Esophagus muscularis mucosa (tissue), 4 donors: Measurements from ENCODE around the gene MX1. TPM values are rescaled to one million over a fixed set of nuclear protein-coding genes. Genes with fewer than 3 reads are reported as not detected.
A peak's percentile ranks its signal among the peaks of the same experiment; 100 is the strongest.
"Not testable (repeated sequence)": the region's sequence is repeated elsewhere in the genome, so short reads cannot be mapped to it uniquely, and the experiment has no call there.

Experiments
- DNase-seq: peaks from one replicate; pipeline ENCODE4 v3.0.0-alpha.2; 2017; ENCODE audit errors: extremely low spot score
- H3K27ac ChIP-seq, 4 donors: fragments of 200-600 bp; sonication (generic); replicated peaks in 1 of 4; 1 replicate in 3 of 4; 2 replicates in 1 of 4; pipeline ENCODE4 v1.5.1; 2016 to 2019; ENCODE audit warnings: mild to moderate bottlenecking in 1 of 4
- H3K27me3 ChIP-seq, 4 donors: fragments of 200-600 bp; sonication (generic); one replicate each; pipeline versions ENCODE4 v1.5.1 to v1.6.0; 2016 to 2019
- H3K36me3 ChIP-seq, 4 donors: fragments of 200-600 bp; sonication (generic); one replicate each; pipeline ENCODE4 v1.5.1; 2016 to 2019
- H3K4me1 ChIP-seq, 4 donors: fragments of 200-600 bp; sonication (generic); one replicate each; pipeline ENCODE4 v1.5.1; 2016 to 2019
- H3K4me3 ChIP-seq, 4 donors: fragments of 200-600 bp; sonication (generic); 1 replicate in 2 of 4; 2 replicates in 2 of 4; pipeline ENCODE4 v1.5.1; 2016 to 2019; ENCODE audit warnings: mild to moderate bottlenecking in 4 of 4, moderate library complexity in 1 of 4
- H3K9me3 ChIP-seq, 4 donors: fragments of 200-600 bp; sonication (generic); 1 replicate in 3 of 4; 2 replicates in 1 of 4; pipeline ENCODE4 v1.5.1; 2016 to 2019
- EP300 ChIP-seq: sonication (generic); formaldehyde crosslinking; IDR thresholded peaks from one replicate; pipeline ENCODE4 v1.6.1; 2017; ENCODE audit warnings: antibody characterized with exemption
- POLR2A ChIP-seq: fragments of 450-650 bp; IDR thresholded peaks from one replicate; pipeline ENCODE4 v1.6.1; 2017; ENCODE audit warnings: antibody characterized with exemption, moderate library complexity, mild to moderate bottlenecking, low read depth
- POLR2AphosphoS5 ChIP-seq, 2 donors: sonication (generic); formaldehyde crosslinking; IDR thresholded peaks; one replicate each; pipeline ENCODE4 v1.6.1; 2017; ENCODE audit warnings: antibody characterized with exemption in 2 of 2
- WGBS: methylation state at CpG from one replicate; pipeline ENCODE4 v1.1.5; 2018; 5-methylcytosine and 5-hydroxymethylcytosine counted together
- intact Hi-C: fragments of 100-400 bp; cut with DNase I; formaldehyde crosslinking; loops from one replicate; pipeline ENCODE4 v1.15.1; 2023
- total RNA-seq, 4 donors: library from RNA; depleted of rRNA; stranded (reverse); fragments of >200 nt; gene quantifications; one replicate each; pipeline versions ENCODE4 v1.1.0 to v1.2.1, GENCODE V29; 2016
- TF ChIP-seq, protein P1 (sequence below), 3 experiments: fragments of 200-600 bp in 2 of 3; fragments of 450-650 bp in 1 of 3; sonication (generic) in 2 of 3; IDR thresholded peaks; one replicate each; pipeline ENCODE4 v1.5.1; 2017 to 2019; ENCODE audit warnings: antibody characterized with exemption in 3 of 3, mild to moderate bottlenecking in 2 of 3, moderate library complexity in 1 of 3

Gene MX1
- total RNA-seq, 4 donors from 2014 or later, result 13.8 to 34.6 (median 22.2) TPM

DNA sequence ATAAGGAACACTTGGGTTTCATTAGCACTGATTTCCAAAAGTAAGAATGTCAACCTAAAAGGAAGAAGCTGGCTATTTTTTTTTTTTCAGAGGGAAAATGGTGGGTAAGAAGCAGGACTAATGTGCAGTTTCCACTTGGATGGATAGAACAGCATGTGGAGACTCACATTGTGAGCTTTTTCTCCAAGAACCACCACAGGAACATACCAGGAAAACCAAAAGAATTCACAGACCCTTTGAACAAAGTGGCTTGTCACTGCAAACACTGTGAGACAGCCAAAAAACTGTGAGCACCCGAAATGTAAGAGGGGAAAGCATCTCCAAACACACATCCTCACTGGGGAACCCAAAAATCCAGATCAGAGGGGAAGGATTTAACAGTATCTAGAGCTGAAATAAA, 15.7 kb upstream of the MX1 start:
- Histone ChIP-seq H3K4me1 (no peaks in the 10 kb centered on the region), H3K9me3 (peaks cover 0 to 11% (median 4%) of the 10 kb centered on the region in 4 donors), H3K4me3 (no peak overlapping the region), H3K27ac (no peak overlapping the region), H3K27me3 (peaks cover 0 to 8% (median 0%) of the 10 kb centered on the region in 4 donors), H3K36me3 (peaks cover 0 to 40% (median 25%) of the 10 kb centered on the region in 4 donors)
- DNase-seq, result no peak
- WGBS, result 61% methylated on average over 1 of the region's 1 CpG
- no peak for TF ChIP-seq POLR2A
- no peak for TF ChIP-seq EP300
- TF ChIP-seq, protein P1, sequence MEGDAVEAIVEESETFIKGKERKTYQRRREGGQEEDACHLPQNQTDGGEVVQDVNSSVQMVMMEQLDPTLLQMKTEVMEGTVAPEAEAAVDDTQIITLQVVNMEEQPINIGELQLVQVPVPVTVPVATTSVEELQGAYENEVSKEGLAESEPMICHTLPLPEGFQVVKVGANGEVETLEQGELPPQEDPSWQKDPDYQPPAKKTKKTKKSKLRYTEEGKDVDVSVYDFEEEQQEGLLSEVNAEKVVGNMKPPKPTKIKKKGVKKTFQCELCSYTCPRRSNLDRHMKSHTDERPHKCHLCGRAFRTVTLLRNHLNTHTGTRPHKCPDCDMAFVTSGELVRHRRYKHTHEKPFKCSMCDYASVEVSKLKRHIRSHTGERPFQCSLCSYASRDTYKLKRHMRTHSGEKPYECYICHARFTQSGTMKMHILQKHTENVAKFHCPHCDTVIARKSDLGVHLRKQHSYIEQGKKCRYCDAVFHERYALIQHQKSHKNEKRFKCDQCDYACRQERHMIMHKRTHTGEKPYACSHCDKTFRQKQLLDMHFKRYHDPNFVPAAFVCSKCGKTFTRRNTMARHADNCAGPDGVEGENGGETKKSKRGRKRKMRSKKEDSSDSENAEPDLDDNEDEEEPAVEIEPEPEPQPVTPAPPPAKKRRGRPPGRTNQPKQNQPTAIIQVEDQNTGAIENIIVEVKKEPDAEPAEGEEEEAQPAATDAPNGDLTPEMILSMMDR (IDR thresholded peaks at IDR 0.05), result no peak
- TF ChIP-seq POLR2AphosphoS5 (IDR thresholded peaks at IDR 0.05), result no peak
- intact Hi-C loops, result no loop called here

DNA sequence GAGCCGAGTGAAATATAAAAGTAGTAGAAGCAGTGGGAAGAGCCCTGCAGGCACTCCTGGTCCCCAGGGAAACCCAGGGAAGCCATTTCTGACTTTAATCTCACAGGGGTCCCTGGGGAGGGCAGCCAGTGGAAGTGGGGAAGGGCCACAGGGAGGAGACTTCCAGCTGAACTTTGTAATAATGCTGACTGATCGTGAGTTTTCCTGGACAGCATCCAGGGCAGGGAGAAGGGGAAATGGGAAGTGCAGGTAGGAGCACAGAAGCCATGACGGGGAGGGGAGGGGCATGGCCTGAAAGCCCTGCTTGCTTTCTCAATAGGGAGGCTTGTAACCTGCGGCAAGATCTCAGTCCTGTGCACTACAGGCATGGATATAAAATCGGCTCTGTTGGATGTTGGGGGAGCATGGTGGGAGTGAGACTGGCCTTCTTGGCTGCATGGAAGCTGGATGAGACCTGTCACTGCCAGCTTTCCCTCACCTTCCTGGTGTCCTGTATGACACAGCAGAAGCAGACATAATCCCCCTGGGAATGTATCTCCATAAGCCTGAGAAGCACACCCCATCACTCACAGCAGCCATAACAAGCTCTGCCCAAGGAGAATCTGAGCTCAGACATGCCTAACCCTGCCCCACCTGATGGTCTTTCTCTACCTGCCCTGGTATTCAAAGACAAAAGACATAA, 15.1 kb upstream of the MX1 start:
- Histone ChIP-seq H3K36me3 (peaks cover 0 to 37% (median 25%) of the 10 kb centered on the region in 4 donors), H3K27ac (no peak overlapping the region), H3K4me3 (no peak overlapping the region), H3K9me3 (peaks cover 0 to 11% (median 4%) of the 10 kb centered on the region in 4 donors), H3K27me3 (peaks cover 0 to 8% (median 0%) of the 10 kb centered on the region in 4 donors), H3K4me1 (no peaks in the 10 kb centered on the region)
- intact Hi-C loops, result no loop called here
- peak; percentile 53 for DNase-seq
- TF ChIP-seq EP300 (no peak), POLR2A (no peak), POLR2AphosphoS5 (IDR thresholded peaks at IDR 0.05) (no peak)
- TF ChIP-seq, protein P1 (IDR thresholded peaks at IDR 0.05), result no peak
- 66% methylated on average over 4 of the region's 5 CpGs for WGBS

DNA sequence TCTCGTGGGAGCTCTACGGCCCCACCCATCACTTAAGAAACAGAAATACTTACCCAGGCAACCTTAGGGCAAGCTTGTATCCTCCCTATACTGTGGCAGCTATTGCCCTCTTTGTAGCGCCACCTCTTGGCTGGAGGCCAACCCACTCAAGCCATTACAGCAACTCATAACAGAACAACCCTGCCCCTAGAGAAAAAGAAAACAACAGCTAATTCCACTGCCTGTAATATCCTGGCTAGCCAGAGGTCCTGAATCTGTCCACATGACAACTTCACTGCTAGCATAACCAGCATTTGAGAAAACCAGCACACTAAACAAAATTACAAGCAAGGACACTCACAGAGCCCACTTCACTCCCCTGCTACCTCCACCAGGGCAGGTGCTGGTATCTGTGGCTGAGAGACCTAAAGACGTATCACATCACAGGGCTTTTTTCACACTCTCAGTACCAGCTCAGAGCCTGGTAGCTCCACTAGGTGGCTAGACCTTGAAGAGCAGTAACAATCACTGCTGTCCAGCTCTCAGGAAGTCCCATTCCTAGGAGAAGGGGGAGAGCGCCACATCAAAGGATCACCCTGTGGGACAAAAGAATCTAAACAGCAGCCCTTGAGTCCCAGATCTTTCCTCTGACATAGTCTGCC, 14.5 kb upstream of the MX1 start:
- H3K4me1 ChIP-seq, result no peaks in the 10 kb centered on the region
- TF ChIP-seq, protein P1 (IDR thresholded peaks at IDR 0.05), result no peak
- no peak for TF ChIP-seq POLR2A
- no peak for TF ChIP-seq EP300
- no peak for TF ChIP-seq POLR2AphosphoS5 (IDR thresholded peaks at IDR 0.05)
- peaks cover 0 to 8% (median 0%) of the 10 kb centered on the region in 4 donors for H3K27me3 ChIP-seq
- DNase-seq, result no peak
- H3K27ac ChIP-seq, result no peak overlapping the region
- peaks cover 0 to 32% (median 25%) of the 10 kb centered on the region in 4 donors for H3K36me3 ChIP-seq
- 84% methylated on average over 4 of the region's 5 CpGs for WGBS
- no peak overlapping the region for H3K4me3 ChIP-seq
- H3K9me3 ChIP-seq, result peaks cover 0 to 11% (median 4%) of the 10 kb centered on the region in 4 donors
- intact Hi-C loops, result no loop called here

DNA sequence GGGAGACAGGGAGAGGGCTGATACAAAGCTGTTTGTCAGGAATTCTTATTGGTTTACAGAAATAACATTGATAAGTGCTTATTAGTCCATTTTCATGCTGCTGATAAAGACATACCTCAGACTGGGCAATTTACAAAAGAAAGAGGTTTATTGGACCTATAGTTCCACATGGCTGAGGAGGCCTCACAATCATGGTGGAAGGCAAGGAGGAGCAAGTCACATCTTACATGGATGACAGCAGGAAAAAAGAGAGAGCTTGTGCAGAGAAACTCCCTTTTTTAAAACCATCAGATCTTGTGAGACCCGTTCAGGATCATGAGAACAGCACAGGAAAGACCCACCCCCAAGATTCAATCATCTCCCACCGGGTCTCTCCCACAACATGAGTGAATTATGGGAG, 8.5 kb upstream of the MX1 start:
- intact Hi-C loops, result not testable (repeated sequence)

DNA sequence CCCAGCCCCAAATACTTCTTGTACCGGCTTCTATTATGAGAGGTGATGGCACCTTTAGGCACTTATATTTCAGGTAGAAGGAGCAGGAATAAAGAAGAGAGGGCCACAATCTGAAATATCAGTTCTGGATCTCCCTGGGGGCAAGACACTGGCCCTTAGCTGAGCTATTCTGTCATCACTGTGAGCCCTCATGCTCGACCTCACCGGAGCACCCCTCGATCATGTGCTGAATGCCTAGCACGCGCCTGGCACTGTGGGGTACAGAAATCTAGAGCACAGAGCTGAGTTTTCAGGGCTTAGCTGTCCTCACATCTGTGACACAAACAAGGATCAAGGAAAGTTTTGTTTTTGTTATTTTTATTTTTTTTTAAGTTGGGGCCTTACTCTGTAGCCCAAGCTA, 7.6 kb upstream of the MX1 start:
- Histone ChIP-seq H3K4me1 (peaks cover 5 to 26% (median 21%) of the 10 kb centered on the region in 4 donors), H3K27me3 (no peaks in the 10 kb centered on the region), H3K9me3 (no peaks in the 10 kb centered on the region), H3K36me3 (no peaks in the 10 kb centered on the region), H3K27ac (peak overlapping the region in 2 of 4 donors; percentile 88 to 89), H3K4me3 (no peak overlapping the region)
- intact Hi-C loops, result no loop called here
- no peak for DNase-seq
- TF ChIP-seq, protein P1 (IDR thresholded peaks at IDR 0.05), result no peak
- TF ChIP-seq EP300, result no peak
- no peak for TF ChIP-seq POLR2AphosphoS5 (IDR thresholded peaks at IDR 0.05)
- no peak for TF ChIP-seq POLR2A
- 87% methylated on average over 6 of the region's 6 CpGs for WGBS

More for the DNA sequence above, 8.5 kb upstream of the MX1 start:
- H3K9me3 ChIP-seq, DNase-seq, H3K27me3 ChIP-seq, H3K27ac ChIP-seq, H3K36me3 ChIP-seq, H3K4me3 ChIP-seq: not testable (repeated sequence)
- 71% methylated on average over 2 of the region's 2 CpGs for WGBS
- peaks cover 5 to 26% (median 21%) of the 10 kb centered on the region in 4 donors for H3K4me1 ChIP-seq
